Stimulated activated CD8-positive, alpha-beta memory T cell treated with anti-CD3 and anti-CD28 coated beads, Interleukin-12 subunit alpha, Interleukin-12 subunit beta, amount 100 ng/mL, for 1 hour (primary cell): ENCODE results near the gene ZNF571.

Experiments
- DNase-seq: peaks from one replicate; pipeline ENCODE4 v3.0.0-alpha.2; 2020; ENCODE audit warnings: low read depth

ZNF571 gene

DNA sequence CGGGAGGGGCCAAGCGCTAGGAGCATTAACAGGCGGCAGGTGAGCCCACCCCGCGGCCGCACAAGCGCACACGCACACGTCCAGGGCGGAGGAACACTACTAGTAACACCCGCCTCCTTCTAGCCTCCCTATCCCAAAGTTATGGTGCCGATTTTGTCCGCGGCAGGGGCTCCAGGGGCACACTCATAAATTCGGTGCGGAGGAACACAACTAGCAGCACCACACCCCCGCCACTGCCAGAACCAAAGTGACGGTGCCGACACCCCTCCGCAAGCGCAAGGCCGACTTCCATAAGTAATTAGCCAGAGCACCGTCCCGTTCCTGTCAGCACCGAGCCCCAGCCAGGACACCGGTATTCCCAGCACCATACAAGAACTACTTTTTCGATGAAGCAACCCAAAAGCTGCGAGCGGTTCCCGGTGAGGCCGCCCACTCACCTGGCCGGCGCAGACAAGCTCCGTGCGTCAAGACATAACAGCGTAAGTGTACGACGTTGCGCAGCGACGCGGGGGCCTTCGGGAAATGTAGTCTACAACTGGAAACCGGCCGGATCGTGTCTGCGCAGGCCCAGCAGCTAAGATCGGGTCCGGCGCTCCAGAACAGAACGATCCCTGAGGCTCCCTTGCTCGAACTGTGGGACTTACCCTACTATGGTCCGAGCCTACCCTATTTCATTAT, at the start of gene ZNF571, which contains the start of gene ZNF540:
ZNF571 (minus strand) TSS at position 489 of the 678 bp plus-strand sequence. CDS start 8,116 bp downstream, outside the sequence.
ZNF540 (plus strand) TSS at position 573 of the 678 bp plus-strand sequence. CDS start 3,572 bp downstream, outside the sequence.
- peak; percentile 90 for DNase-seq

DNA sequence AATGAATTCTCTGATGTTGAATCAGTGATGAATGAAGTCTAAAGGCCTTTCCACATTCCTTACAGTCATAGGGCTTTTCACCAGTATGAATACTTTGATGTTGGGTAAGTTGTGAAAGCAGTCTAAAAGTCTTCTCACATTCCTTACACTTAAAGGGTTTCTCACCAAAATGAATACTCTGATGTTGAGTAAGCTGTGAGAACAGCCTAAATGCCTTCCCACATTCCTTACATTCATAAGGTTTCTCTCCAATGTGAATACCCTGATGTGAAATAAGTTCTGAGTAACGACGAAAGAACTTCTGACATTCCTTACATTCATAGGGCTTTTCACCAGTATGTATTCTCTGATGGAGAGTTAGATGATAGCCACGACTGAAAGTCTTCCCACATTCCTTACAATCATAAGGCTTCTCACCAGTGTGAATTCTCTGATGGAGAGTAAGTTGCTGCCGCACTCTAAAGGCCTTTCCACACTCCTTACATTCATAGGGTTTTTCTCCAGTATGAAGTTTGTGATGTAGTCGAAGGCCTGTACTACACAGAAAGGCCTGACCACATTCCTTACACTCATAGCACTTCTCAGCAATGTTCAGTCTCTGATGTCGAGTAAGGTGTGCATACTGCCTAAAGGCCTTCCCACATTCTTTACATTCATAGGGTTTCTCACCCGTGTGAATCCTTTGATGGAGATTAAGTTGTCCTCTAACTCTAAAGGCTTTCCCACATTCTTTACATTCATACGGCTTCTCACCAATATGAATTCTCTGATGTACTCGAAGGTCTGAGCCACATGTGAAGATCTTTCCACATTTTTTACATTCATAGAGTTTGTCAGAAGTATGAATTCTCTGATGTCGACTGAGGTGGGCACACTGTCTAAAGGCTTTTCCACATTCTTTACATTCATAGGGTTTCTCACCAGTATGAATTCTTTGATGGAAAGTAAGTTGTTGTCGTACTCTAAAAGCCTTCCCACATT, 40.8 kb upstream of the ZNF571 start:
- DNase-seq: no peak

DNA sequence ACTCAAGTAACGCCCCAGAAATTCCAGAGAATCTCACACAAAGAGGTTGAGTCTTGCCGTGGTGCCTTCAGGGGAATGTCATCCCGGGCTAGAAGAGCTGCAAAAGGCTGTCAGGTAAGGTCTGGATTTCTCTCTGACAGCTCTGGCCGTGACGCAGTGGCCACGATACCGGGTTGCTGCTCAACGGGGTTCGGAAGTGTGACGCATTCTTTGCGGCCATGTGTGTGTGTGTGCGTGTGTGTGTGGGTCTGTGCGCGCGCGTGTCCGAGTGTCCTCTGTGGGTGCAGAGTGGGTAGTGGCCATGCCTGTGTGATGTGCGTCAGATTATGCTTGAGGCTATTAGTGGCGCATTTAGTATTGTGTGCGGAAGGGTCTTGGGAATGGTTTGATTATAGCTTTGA, 390 bp upstream of the ZNF571 start:
- DNase-seq: peak; percentile 28

DNA sequence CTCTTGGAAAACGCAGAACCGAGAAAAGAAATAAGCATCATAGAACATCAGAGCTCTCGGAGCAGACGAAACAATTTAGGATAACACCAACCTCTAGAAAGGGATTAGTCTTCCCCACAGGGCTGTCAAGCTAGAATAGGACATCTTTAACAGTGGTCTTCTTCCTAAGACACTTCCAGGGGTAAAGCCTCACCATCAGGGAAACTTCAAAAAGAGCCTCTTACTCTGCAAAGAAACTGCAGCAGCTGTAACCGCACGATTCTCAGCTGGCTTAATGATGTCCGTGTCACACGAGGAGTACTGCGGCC, 642 bp downstream of the ZNF571 start:
- DNase-seq: no peak

DNA sequence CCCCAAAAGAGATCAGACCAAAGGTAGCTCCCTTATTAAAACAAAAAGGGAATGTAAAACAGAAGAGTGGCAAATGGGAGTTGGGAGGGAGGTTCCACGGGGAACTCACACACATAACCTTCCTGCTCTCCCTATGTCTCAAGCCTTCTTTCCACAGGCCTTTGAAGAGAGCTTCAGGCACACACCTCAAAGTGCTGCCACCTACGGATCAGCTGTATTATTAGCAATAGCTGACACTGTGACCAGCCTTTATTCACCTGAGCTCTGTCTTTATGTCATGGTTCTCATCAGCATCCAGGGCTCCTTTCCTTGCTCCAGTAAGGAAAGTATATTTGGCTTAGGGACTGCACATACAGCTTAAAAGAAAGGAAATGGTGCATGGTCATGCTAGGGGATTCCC, 11.3 kb downstream of the ZNF571 start:
- no peak for DNase-seq

DNA sequence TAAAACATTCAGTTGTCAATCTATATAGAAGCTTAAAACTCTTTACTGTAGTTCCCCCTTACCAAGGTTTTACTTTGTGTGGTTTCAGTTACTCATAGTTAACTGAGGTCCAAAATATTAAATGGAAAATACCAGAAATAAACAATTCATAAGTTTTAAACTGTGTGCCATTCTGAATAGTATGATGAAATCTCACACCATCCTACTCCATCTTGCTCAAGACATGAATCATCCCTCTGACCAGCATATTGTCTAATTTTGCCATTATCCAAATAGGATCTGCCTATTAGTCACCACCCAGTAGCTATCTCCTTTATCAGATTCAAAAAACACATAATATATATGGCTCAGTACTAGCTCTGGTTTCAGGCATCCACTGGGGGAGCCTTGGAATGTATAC, 22.4 kb downstream of the ZNF571 start:
- no peak for DNase-seq

DNA sequence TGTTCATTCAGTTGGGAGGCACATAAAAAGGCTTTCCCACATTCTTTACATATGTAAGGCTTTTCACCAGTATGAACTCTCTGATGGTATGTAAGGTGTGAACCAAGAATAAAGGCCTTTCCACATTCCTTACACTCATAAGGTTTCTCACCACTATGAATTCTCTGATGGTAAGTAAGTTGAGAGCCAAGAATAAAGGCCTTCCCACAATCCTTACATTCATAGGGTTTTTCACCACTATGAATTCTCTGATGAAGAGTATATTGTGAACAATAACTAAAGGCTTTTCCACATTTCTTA, 29.3 kb downstream of the ZNF571 start:
- DNase-seq: no peak

DNA sequence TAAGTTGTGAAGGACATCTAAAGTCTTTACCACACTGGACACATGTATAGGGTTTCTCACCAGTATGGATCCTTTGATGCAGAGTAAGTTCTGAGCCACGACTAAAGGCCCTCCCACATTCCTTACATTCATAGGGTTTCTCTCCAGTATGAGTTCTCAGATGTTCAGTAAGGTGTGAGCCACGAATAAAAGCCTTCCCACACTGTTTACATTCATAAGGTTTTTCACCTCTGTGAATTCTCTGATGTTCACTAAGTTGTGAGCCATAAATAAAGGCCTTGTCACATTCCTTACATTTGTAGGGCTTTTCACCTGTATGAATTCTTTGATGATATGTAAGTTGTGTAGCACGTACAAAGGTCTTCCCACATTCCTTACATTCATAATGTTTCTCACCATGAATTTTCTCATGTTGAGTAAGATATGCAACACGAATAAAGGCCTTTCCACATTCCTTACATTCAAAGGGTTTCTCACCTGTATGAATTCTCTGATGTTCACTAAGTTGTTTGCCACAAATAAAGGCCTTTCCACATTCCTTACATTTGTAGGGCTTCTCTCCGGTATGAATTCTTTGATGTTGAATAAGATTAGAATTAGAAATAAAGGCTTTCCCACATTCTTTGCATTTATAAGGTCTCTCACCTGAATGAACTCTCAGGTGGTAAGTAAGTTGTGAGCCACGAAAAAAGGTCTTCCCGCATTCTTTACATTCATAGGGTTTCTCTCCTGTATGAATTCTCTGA, 29.8 kb downstream of the ZNF571 start:
- DNase-seq: no peak

DNA sequence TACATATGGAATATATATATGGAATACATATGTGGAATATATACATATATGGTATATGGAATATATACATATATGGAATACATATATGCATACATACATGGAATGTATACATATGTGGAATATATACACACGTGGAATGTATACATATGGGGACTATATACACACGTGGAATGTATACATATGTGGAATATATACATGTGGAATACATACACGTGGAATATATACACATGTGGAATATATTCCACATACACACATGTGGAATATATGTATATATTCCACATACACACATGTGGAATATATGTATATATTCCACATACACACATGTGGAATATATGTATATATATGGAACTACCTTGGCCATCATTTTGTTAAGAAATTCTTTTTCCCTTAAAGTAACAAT, 31.1 kb downstream of the ZNF571 start:
- DNase-seq: no peak

DNA sequence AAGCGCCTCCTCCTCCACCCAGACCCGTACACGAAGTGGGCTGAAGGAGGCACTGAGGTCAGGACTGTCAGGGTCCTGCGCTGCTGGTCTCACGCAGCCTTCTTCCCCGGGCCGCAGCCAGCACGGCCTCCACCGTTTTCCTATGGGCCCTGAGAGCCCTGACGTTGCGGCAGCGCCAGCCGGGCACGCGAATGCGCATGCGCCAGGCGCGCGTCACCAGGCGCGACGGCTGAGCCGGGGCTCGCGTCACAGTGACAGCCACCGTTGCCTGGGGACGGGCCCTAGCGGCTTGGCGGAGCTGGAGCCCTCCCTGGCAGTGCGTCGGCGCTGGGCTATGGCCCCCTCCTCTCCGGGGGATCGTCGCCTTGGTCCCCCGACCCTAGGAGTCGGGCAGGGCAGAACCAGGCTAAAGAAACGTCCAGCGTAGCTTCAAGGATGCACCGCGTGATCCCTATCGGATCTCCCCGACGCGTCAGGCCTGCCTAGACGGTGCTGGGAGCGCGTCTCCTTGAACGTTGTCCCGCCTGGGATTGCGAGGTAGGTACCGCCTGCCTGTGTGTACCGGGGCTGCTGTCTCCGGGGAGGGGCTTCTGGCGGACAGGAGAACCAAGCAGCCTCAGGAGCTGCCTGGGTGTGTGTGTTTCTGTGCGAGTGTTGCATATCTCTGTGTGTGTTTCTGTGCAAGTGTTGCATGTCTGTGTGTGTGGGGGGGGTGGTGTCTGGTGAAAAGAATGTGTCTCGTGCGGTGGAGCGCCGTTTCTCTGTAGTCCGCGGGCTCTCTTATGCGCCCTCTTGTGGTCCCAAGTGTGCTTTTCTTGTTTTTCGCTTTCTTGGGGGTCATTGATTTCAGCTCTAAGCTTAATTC, 43.2 kb downstream of the ZNF571 start:
- peak; percentile 12 for DNase-seq

DNA sequence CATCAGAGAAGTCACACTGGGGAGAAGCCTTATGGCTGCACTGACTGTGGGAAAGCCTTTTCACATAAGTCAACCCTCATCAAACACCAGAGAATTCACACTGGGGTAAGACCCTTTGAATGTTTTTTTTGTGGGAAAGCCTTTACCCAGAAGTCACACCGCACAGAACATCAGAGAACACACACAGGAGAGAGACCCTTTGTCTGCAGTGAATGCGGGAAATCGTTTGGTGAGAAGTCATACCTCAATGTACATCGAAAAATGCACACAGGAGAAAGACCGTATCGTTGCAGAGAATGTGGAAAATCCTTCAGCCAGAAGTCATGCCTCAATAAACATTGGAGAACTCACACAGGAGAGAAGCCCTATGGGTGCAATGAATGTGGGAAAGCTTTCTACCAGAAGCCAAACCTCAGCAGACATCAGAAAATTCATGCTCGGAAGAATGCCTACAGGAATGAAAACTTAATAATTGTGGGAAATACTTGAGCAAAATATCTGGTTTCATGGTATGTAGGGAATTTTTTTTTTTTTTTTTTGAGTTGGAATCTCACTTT, 57.1 kb downstream of the ZNF571 start:
- no peak for DNase-seq

DNA sequence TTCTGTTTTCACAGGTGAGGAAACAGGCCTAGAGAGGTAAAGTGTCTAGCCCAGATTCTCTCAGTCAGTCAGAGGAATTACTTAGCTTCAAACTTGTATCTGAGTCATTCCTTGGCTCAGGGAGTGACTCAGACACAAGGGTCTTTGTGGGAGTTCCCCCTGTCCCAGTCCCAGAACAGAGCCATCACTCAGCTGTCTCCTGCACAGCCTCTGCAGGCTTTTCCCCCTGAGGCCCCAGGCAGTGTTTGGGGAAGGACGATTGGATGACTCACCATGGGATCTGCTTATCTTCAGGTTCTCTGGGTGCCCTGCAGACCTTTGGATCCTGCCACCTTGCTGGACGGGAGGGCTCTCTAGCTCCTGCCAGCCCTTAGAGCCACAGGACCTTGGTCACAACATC, 74.7 kb downstream of the ZNF571 start:
- DNase-seq: no peak
